A549 (cell line): ENCODE results near the gene ANO4. TPM values are rescaled to one million over a fixed set of nuclear protein-coding genes. Genes with fewer than 3 reads are reported as not detected.

ENCODE experiments used
- ATAC-seq, 2 experiments: fragments of 200-7000 bp in 1 of 2; fragments of >200 bp in 1 of 2; cut with Nextera tagmentation in 1 of 2; cut with Tn5 transposase in 1 of 2; 3 replicates each; pipeline versions ENCODE4 v1.8.0 to v1.9.1; 2018 to 2020; ENCODE audit warnings: mild to moderate bottlenecking in 1 of 2, moderate library complexity in 1 of 2
- CTCF ChIA-PET: fragments of 300-600 bp; sonication (Branson Sonifier 250); formaldehyde crosslinking; extraction: SDS; loops from one replicate; lab custom pipeline; 2021; ENCODE audit warnings: antibody characterized with exemption, inconsistent platforms; lab: Yijun Ruan, JAX
- POLR2A ChIA-PET: fragments of 350-600 bp; formaldehyde crosslinking; extraction: SDS; loops from one replicate; lab custom pipeline; 2021; ENCODE audit warnings: antibody characterized with exemption, inconsistent platforms; lab: Yijun Ruan, JAX
- DNase-seq, 2 experiments: peaks; one replicate each; pipeline versions ENCODE4 v3.0.0 to v3.0.0-alpha.2; 2011 to 2016; ENCODE audit warnings: low read depth in 1 of 2, low spot score in 1 of 2
- FAIRE-seq: peaks from 2 replicates; lab custom pipeline; 2011; peaks lifted over from hg19 to GRCh38; lab: Jason Lieb, UNC
- H3K27ac ChIP-seq, 2 experiments: fragments of >200 bp; sonication (Bioruptor Twin); formaldehyde crosslinking; 3 replicates each; pipeline ENCODE4 v1.5.1; 2016 to 2017
- H3K4me1 ChIP-seq: fragments of >200 bp; sonication (Bioruptor Twin); formaldehyde crosslinking; 3 replicates; pipeline ENCODE4 v1.6.1; 2016
- H3K4me2 ChIP-seq: fragments of >200 bp; sonication (Bioruptor Twin); formaldehyde crosslinking; 3 replicates; pipeline ENCODE4 v1.6.1; 2016
- H3K4me3 ChIP-seq: fragments of >200 bp; sonication (Bioruptor Twin); formaldehyde crosslinking; 3 replicates; pipeline ENCODE4 v1.5.1; 2016
- H3K9me3 ChIP-seq: fragments of >200 bp; sonication (Bioruptor Twin); formaldehyde crosslinking; 3 replicates; pipeline ENCODE4 v1.6.1; 2016
- CEBPB ChIP-seq, 2 experiments: fragments of >200 bp in 1 of 2; sonication (Bioruptor Twin) in 1 of 2; formaldehyde crosslinking in 1 of 2; IDR thresholded peaks; 2 replicates each; pipeline ENCODE4 v1.6.1; 2012 to 2016
- CHD4 ChIP-seq: fragments of 200-600 bp; sonication (generic); IDR thresholded peaks from 2 replicates; pipeline ENCODE4 v1.6.1; 2016; ENCODE audit warnings: antibody characterized with exemption, mild to moderate bottlenecking, borderline replicate concordance
- ESRRA ChIP-seq: fragments of 150-350 bp; IDR thresholded peaks from 2 replicates; pipeline ENCODE4 v1.6.1; 2014; ENCODE audit warnings: mild to moderate bottlenecking, low read length, borderline replicate concordance
- FOSL2 ChIP-seq, 2 experiments: fragments of 450-650 bp in 1 of 2; fragments of >200 bp in 1 of 2; sonication (Bioruptor Twin) in 1 of 2; formaldehyde crosslinking; IDR thresholded peaks; 2 replicates each; pipeline versions ENCODE4 v1.5.0 to v1.6.1; 2016 to 2020; ENCODE audit warnings: mild to moderate bottlenecking in 1 of 2, moderate library complexity in 1 of 2
- HDAC2 ChIP-seq: fragments of 200-600 bp; sonication (generic); IDR thresholded peaks from 2 replicates; pipeline ENCODE4 v1.6.1; 2016
- HOXB5 ChIP-seq: fragments of 250-450 bp; sonication (Bioruptor Pico); IDR thresholded peaks from 2 replicates; pipeline ENCODE4 v1.5.0; 2020; ENCODE audit warnings: mild to moderate bottlenecking, moderate library complexity
- JUN ChIP-seq, 2 experiments: fragments of >200 bp; sonication (Bioruptor Twin); formaldehyde crosslinking; IDR thresholded peaks; 2 replicates in 1 of 2; 3 replicates in 1 of 2; pipeline ENCODE4 v1.6.1; 2016 to 2017
- JUNB ChIP-seq: fragments of >200 bp; sonication (Bioruptor Twin); formaldehyde crosslinking; IDR thresholded peaks from 2 replicates; pipeline ENCODE4 v1.6.1; 2016
- KDM5A ChIP-seq: fragments of 200-600 bp; sonication (generic); IDR thresholded peaks from 2 replicates; pipeline ENCODE4 v1.6.1; 2016; ENCODE audit warnings: antibody characterized with exemption, mild to moderate bottlenecking
- NFE2L2 ChIP-seq: fragments of 150-350 bp; conservative IDR thresholded peaks from 2 replicates; pipeline ENCODE4 v1.6.1; 2014; ENCODE audit warnings: low read length
- PHF8 ChIP-seq: fragments of 200-600 bp; sonication (generic); IDR thresholded peaks from 2 replicates; pipeline ENCODE4 v1.6.1; 2016; ENCODE audit warnings: low read depth, mild to moderate bottlenecking, antibody characterized with exemption, moderate library complexity, borderline replicate concordance
- POLR2A ChIP-seq: IDR thresholded peaks from 2 replicates; pipeline ENCODE4 v1.6.1; 2012; ENCODE audit warnings: mild to moderate bottlenecking, low read length
- RAD21 ChIP-seq, 2 experiments: fragments of >200 bp in 1 of 2; sonication (Bioruptor Twin) in 1 of 2; formaldehyde crosslinking in 1 of 2; IDR thresholded peaks in 1 of 2; conservative IDR thresholded peaks in 1 of 2; 2 replicates in 1 of 2; 3 replicates in 1 of 2; pipeline ENCODE4 v1.6.1; 2012 to 2018; ENCODE audit warnings: inconsistent platforms in 1 of 2
- RARB ChIP-seq: fragments of 250-450 bp; sonication (Bioruptor Pico); IDR thresholded peaks from 2 replicates; pipeline ENCODE4 v1.8.0; 2021; ENCODE audit warnings: mild to moderate bottlenecking, moderate library complexity
- RCOR1 ChIP-seq: fragments of 150-350 bp; IDR thresholded peaks from 2 replicates; pipeline ENCODE4 v1.6.1; 2014; ENCODE audit warnings: antibody characterized with exemption, low read length, low read depth
- ZC3H11A ChIP-seq: fragments of 450-650 bp; IDR thresholded peaks from 2 replicates; pipeline ENCODE4 v1.6.1; 2014; ENCODE audit warnings: antibody characterized with exemption, mild to moderate bottlenecking
- ZFP36 ChIP-seq: fragments of 450-650 bp; IDR thresholded peaks from 2 replicates; pipeline ENCODE4 v1.6.1; 2014; ENCODE audit warnings: borderline replicate concordance; ENCODE audit not compliant: partially characterized antibody
- ZNF302 ChIP-seq: fragments of 250-450 bp; sonication (Bioruptor Pico); IDR thresholded peaks from 2 replicates; pipeline ENCODE4 v1.9.0; 2021; ENCODE audit warnings: inconsistent platforms, mild to moderate bottlenecking, moderate library complexity
- WGBS: methylation state at CpG from one replicate; pipeline ENCODE4 v1.1.6; 2017; ENCODE audit errors: missing lambda C conversion rate; 5-methylcytosine and 5-hydroxymethylcytosine counted together
- polyA plus RNA-seq, 4 experiments: library from polyadenylated mRNA; depleted of rRNA in 3 of 4; stranded (reverse); fragments of >200 nt; fragmentation: RNase III in 1 of 4; extraction: RNeasy Plus Mini Kit Qiagen cat#74134 plus additional on column Dnase treatment in 1 of 4; gene quantifications; 2 replicates in 3 of 4; 3 replicates in 1 of 4; pipeline ENCODE4 v1.2.3, GENCODE V29; 2011 to 2017
- TF ChIP-seq, protein P1 (sequence below): fragments of 450-650 bp; IDR thresholded peaks from 2 replicates; pipeline ENCODE4 v1.6.1; 2014; ENCODE audit warnings: antibody characterized with exemption
- TF ChIP-seq, protein P2 (sequence below): IDR thresholded peaks from 2 replicates; pipeline ENCODE4 v1.6.1; 2012; ENCODE audit warnings: low read depth, borderline replicate concordance
- TF ChIP-seq, protein P3 (sequence below): fragments of >200 bp; sonication (Bioruptor Twin); formaldehyde crosslinking; IDR thresholded peaks from 2 replicates; pipeline ENCODE4 v1.6.1; 2016

ANO4 gene
- polyA plus RNA-seq, 2 of the 4 experiments (the other 2 are of a cell fraction), result 0.17 TPM; not detected in 1

DNA sequence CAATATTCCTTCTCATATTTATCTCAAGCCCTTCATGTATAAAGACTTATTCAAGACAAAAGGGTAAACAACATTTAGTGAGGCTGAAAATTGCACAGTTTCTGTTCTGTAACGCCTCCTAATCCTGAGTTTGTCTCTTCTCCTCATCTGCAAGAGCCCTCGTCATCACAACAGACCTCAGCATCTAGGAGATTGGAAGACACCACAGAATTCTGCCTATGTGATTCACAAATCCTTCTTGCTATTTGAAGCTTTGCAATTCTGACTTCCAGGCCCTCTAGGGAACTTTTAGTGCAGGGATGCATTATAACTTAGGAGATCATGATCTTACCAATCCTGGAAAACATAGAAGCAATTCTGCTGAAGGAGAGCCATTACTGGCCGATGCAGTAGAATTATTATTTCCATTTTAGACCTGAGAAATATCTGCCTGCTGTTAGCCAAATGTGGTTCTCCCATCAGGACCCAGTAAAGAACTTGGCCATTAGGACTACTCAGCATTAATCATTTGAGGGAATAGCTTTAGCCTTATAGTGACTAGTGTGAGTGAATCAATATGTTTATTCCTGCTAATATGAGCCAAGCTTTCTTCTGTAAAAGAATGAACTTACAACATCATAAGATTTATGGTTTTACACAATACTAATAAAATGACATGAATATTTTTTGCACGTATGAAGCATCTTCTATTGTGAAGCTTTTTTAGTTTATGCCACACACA, 119.5 kb downstream of the ANO4 start:
- no peaks in the 10 kb centered on the region for H3K9me3 ChIP-seq
- WGBS, result 10% methylated on average over 4 of the region's 4 CpGs
- POLR2A ChIA-PET, result no interaction called here
- DNase-seq (no peak), ATAC-seq (no peak), FAIRE-seq (peak; percentile 49)
- no peak overlapping the region for H3K4me2 ChIP-seq
- no peak overlapping the region for H3K27ac ChIP-seq
- TF ChIP-seq, protein P1, sequence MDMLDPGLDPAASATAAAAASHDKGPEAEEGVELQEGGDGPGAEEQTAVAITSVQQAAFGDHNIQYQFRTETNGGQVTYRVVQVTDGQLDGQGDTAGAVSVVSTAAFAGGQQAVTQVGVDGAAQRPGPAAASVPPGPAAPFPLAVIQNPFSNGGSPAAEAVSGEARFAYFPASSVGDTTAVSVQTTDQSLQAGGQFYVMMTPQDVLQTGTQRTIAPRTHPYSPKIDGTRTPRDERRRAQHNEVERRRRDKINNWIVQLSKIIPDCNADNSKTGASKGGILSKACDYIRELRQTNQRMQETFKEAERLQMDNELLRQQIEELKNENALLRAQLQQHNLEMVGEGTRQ, result no peak
- TF ChIP-seq ZNF302 (CRISPR knock-in tag) (no peak), ESRRA (no peak), JUNB (no peak), ZFP36 (no peak), ZC3H11A (no peak), KDM5A (no peak), RCOR1 (no peak), NFE2L2 (no peak), CEBPB (IDR thresholded peaks at IDR 0.05) (no peak), RAD21 (conservative IDR thresholded peaks at IDR 0.05 in 1 of 2, IDR thresholded peaks at IDR 0.05 in 1 of 2) (no peak)
- TF ChIP-seq, protein P2, sequence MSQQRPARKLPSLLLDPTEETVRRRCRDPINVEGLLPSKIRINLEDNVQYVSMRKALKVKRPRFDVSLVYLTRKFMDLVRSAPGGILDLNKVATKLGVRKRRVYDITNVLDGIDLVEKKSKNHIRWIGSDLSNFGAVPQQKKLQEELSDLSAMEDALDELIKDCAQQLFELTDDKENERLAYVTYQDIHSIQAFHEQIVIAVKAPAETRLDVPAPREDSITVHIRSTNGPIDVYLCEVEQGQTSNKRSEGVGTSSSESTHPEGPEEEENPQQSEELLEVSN, result no peak
- TF ChIP-seq, protein P3, sequence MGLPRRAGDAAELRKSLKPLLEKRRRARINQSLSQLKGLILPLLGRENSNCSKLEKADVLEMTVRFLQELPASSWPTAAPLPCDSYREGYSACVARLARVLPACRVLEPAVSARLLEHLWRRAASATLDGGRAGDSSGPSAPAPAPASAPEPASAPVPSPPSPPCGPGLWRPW, result no peak
- H3K4me3 ChIP-seq, result no peak overlapping the region
- CTCF ChIA-PET, result no interaction called here
- H3K4me1 ChIP-seq, result no peaks in the 10 kb centered on the region

DNA sequence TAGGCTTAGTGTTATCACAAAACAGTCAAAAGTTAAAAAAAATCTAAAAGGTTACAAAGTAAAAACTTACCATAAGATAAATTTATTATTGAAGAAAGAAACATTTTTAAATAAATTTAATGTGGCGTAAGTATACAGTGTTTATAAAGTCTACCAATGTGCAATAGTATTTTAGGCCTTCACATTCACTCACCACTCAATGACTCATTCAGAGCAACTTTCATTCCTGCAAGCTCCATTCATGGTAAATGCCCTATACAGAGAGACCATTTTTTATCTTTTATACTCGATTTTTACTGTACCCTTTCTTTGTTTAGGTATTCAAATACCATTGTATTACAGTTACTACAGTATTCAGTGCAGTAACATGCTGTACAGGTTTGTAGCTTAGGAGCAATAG, 124.5 kb downstream of the ANO4 start:
- Histone ChIP-seq H3K4me2 (no peak overlapping the region), H3K9me3 (no peaks in the 10 kb centered on the region), H3K4me1 (no peaks in the 10 kb centered on the region), H3K4me3 (no peak overlapping the region), H3K27ac (no peak overlapping the region)
- POLR2A ChIA-PET, result no interaction called here
- FAIRE-seq (no peak), DNase-seq (no peak), ATAC-seq (no peak)
- CTCF ChIA-PET, result no interaction called here
- WGBS, result 20% methylated on average over 2 of the region's 2 CpGs
- TF ChIP-seq PHF8 (no peak), HDAC2 (no peak), HOXB5 (CRISPR knock-in tag) (no peak), POLR2A (no peak), JUN (IDR thresholded peaks at IDR 0.05) (no peak), JUNB (no peak), FOSL2 (IDR thresholded peaks at IDR 0.05) (no peak), FOSL2 (CRISPR knock-in tag; IDR thresholded peaks at IDR 0.05) (no peak), RARB (no peak)

DNA sequence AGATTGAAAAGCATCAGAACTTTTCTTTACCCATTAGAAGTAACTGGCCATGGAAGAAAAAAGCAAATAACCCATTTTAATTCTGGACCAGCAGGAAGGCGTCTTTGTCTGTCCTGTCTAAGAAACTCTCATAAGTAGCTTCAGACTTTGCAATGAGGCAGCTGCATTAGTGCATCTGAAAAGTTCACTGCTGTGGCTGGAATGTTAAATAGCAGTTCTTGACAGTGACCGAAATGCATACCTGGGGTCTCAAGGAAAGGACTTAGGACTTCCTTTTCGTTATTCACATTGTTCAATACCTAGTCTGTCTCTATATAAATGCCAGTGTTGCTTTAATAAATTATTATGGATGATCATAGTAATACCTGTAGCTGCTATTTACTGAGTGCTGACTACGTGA, 125.9 kb downstream of the ANO4 start:
- Histone ChIP-seq H3K4me2 (no peak overlapping the region), H3K4me1 (no peaks in the 10 kb centered on the region), H3K9me3 (no peaks in the 10 kb centered on the region), H3K4me3 (no peak overlapping the region), H3K27ac (no peak overlapping the region)
- ChIA-PET POLR2A (no interaction called here), CTCF (no interaction called here)
- TF ChIP-seq CHD4, result no peak
- TF ChIP-seq, protein P2, result no peak
- FAIRE-seq (no peak), ATAC-seq (no peak), DNase-seq (no peak)
- WGBS, result 6% methylated on average over 4 of the region's 4 CpGs
